Panc1 (cell line): ENCODE data around the gene TJP3. TPM values are rescaled to one million over a fixed set of nuclear protein-coding genes. Genes with fewer than 3 reads are reported as not detected.
A peak's percentile ranks its signal among the peaks of the same experiment; 100 is the strongest.

Experiments
- ATAC-seq: fragments of 200-7000 bp; cut with Tn5 transposase; 2 replicates; pipeline ENCODE4 v1.9.1; 2020; ENCODE audit warnings: mild to moderate bottlenecking, moderate library complexity
- BruUV-seq: library from RNA; stranded (reverse); fragments of 400-500 nt; replicated peaks from 2 replicates; lab custom pipeline; 2021; lab: Mats Ljungman, UMichigan
- CTCF ChIA-PET: fragments of 300-600 bp; sonication (Branson Sonifier 250); formaldehyde crosslinking; loops from one replicate; lab custom pipeline; 2022; ENCODE audit warnings: antibody characterized with exemption; lab: Charles Lee
- POLR2A ChIA-PET: fragments of 300-600 bp; sonication (Branson Sonifier 250); formaldehyde crosslinking; loops from one replicate; lab custom pipeline; 2022; ENCODE audit warnings: antibody characterized with exemption; lab: Charles Lee
- DNase-seq: peaks from one replicate; pipeline ENCODE4 v3.0.0-alpha.2; 2010; ENCODE audit warnings: low read depth, low spot score
- H3K27ac ChIP-seq: 2 replicates; pipeline ENCODE4 v1.5.1; 2011; ENCODE audit warnings: mild to moderate bottlenecking, low read length, inconsistent platforms
- H3K27me3 ChIP-seq: fragments of 200-500 bp; sonication (Bioruptor generic); 2 replicates; pipeline ENCODE4 v1.6.0; 2014; ENCODE audit warnings: low read length, inconsistent platforms; ENCODE audit not compliant: control insufficient read depth, insufficient read depth
- H3K36me3 ChIP-seq: fragments of 200-500 bp; sonication (Bioruptor generic); 2 replicates; pipeline ENCODE4 v1.5.1; 2014; ENCODE audit warnings: inconsistent platforms, mild to moderate bottlenecking, low read length, moderate library complexity; ENCODE audit not compliant: control insufficient read depth, insufficient read depth
- H3K4me1 ChIP-seq: 2 replicates; pipeline ENCODE4 v1.5.1; 2011; ENCODE audit warnings: inconsistent platforms, mild to moderate bottlenecking, low read length, moderate library complexity; ENCODE audit not compliant: control insufficient read depth, insufficient read depth
- H3K4me3 ChIP-seq, 2 experiments: 2 replicates each; pipeline ENCODE4 v1.5.1; 2011 to 2012; ENCODE audit warnings: low read depth in 2 of 2, low read length in 2 of 2, mild to moderate bottlenecking in 2 of 2, inconsistent platforms in 1 of 2, moderate library complexity in 1 of 2
- H3K9me3 ChIP-seq: fragments of 200-500 bp; sonication (Bioruptor generic); 2 replicates; pipeline ENCODE4 v1.5.1; 2014; ENCODE audit warnings: low read depth, mild to moderate bottlenecking, inconsistent platforms, low read length, moderate library complexity; ENCODE audit not compliant: control insufficient read depth, insufficient read depth
- CTCF ChIP-seq: fragments of 450-650 bp; IDR thresholded peaks from 2 replicates; pipeline ENCODE4 v1.5.1; 2017; ENCODE audit warnings: mild to moderate bottlenecking
- POLR2AphosphoS5 ChIP-seq: IDR thresholded peaks from 2 replicates; pipeline ENCODE4 v1.6.1; 2012; ENCODE audit warnings: mild to moderate bottlenecking, low read depth, low read length, moderate library complexity
- REST ChIP-seq, 2 experiments: IDR thresholded peaks; 2 replicates each; pipeline ENCODE4 v1.6.1; 2011 to 2012; ENCODE audit warnings: low read depth in 2 of 2, control low read depth in 1 of 2, low read length in 1 of 2, mild to moderate bottlenecking in 1 of 2, moderate library complexity in 1 of 2; ENCODE audit not compliant: insufficient read depth in 1 of 2
- SIN3A ChIP-seq: IDR thresholded peaks from 2 replicates; pipeline ENCODE4 v1.6.1; 2012; ENCODE audit warnings: low read depth, mild to moderate bottlenecking, low read length, moderate library complexity, borderline replicate concordance; ENCODE audit not compliant: insufficient read depth
- TCF7L2 ChIP-seq: IDR thresholded peaks from 2 replicates; pipeline ENCODE4 v1.6.1; 2011; ENCODE audit warnings: mild to moderate bottlenecking, low read depth, low read length, inconsistent platforms
- in situ Hi-C: cut with HindIII; loops from 2 replicates; pipeline ENCODE4 v1.10.0; 2016; ENCODE audit warnings: low sequenced_read_pairs, low pct_unique_long_range_greater_than_20kb
- intact Hi-C: fragments of 100-400 bp; cut with micrococcal nuclease; formaldehyde crosslinking; loops from one replicate; pipeline ENCODE4 v1.10.0; 2022; ENCODE audit not compliant: unreplicated experiment
- total RNA-seq: library from RNA; stranded (reverse); gene quantifications from one replicate; pipeline ENCODE4 v1.2.1, GENCODE V29; 2021; ENCODE audit not compliant: unreplicated experiment

The TJP3 gene
- total RNA-seq, 1 experiment from 2014 or later: 2.7 TPM

- ChIA-PET CTCF (interaction anchor here (0.5 to 0.6 kb wide), 2 partner anchors 152 to 165 kb away, joined by 3 to 12 read pairs; no protein-coding TSS in a partner anchor), POLR2A (no interaction called here)
- no peak for DNase-seq
- H3K4me1 ChIP-seq: peaks cover 8% of the 10 kb centered on the region
- no peak for TF ChIP-seq TCF7L2
- no peak for TF ChIP-seq REST (IDR thresholded peaks at IDR 0.05; ENCODE audit: insufficient read depth in 1 of 2, low read depth in 2 of 2, low read length in 1 of 2)
- TF ChIP-seq CTCF: no peak
- TF ChIP-seq POLR2AphosphoS5: no peak
- TF ChIP-seq SIN3A: no peak
- no peaks in the 10 kb centered on the region for H3K27me3 ChIP-seq
- BruUV-seq: no TSS peak
- no peaks in the 10 kb centered on the region for H3K9me3 ChIP-seq
- intact Hi-C loops: no loop called here
- H3K4me3 ChIP-seq: peak overlapping the region; percentile 30 to 40
- H3K36me3 ChIP-seq: no peaks in the 10 kb centered on the region
- ATAC-seq: peak; percentile 85
- H3K27ac ChIP-seq: no peak overlapping the region
- in situ Hi-C loops: no loop called here
Observed at GRCh38 chr19:3721131-3721886, 13.1 kb downstream of the TJP3 start.

- no peak overlapping the region for H3K27ac ChIP-seq
- no TSS peak for BruUV-seq
Observed at GRCh38 chr19:3721887-3722442, 13.8 kb downstream of the TJP3 start.

More at GRCh38 chr19:3721887-3722442, 13.8 kb downstream of the TJP3 start:
- H3K9me3 ChIP-seq: no peaks in the 10 kb centered on the region
- no peaks in the 10 kb centered on the region for H3K36me3 ChIP-seq
- in situ Hi-C loops (no loop called here), intact Hi-C loops (no loop called here)
- H3K4me1 ChIP-seq: peaks cover 8% of the 10 kb centered on the region
- DNase-seq (no peak), ATAC-seq (no peak)
- H3K4me3 ChIP-seq: peak overlapping the region; percentile 30 to 40
- no peaks in the 10 kb centered on the region for H3K27me3 ChIP-seq
- POLR2A ChIA-PET: interaction anchor here (0.6 kb wide), 1 partner anchor 259 kb away, joined by 7 read pairs; no protein-coding TSS in a partner anchor
- CTCF ChIA-PET: interaction anchor here (0.5 to 0.6 kb wide), 2 partner anchors 24 to 165 kb away, joined by 3 read pairs; no protein-coding TSS in a partner anchor
- no peak for TF ChIP-seq SIN3A
- no peak for TF ChIP-seq CTCF
- TF ChIP-seq TCF7L2: no peak
- no peak for TF ChIP-seq REST (IDR thresholded peaks at IDR 0.05; ENCODE audit: insufficient read depth in 1 of 2, low read depth in 2 of 2, low read length in 1 of 2)
- no peak for TF ChIP-seq POLR2AphosphoS5
